C4-2B (cell line): Measurements from ENCODE around the gene CTSH.

Experiments
- ZFX ChIP-seq: fragments of 450-650 bp; IDR thresholded peaks from 2 replicates; pipeline ENCODE4 v1.6.1; 2017
- TF ChIP-seq, protein P1 (sequence below): fragments of 450-650 bp; conservative IDR thresholded peaks from 2 replicates; pipeline ENCODE4 v1.5.1; 2017; ENCODE audit warnings: mild to moderate bottlenecking

DNA sequence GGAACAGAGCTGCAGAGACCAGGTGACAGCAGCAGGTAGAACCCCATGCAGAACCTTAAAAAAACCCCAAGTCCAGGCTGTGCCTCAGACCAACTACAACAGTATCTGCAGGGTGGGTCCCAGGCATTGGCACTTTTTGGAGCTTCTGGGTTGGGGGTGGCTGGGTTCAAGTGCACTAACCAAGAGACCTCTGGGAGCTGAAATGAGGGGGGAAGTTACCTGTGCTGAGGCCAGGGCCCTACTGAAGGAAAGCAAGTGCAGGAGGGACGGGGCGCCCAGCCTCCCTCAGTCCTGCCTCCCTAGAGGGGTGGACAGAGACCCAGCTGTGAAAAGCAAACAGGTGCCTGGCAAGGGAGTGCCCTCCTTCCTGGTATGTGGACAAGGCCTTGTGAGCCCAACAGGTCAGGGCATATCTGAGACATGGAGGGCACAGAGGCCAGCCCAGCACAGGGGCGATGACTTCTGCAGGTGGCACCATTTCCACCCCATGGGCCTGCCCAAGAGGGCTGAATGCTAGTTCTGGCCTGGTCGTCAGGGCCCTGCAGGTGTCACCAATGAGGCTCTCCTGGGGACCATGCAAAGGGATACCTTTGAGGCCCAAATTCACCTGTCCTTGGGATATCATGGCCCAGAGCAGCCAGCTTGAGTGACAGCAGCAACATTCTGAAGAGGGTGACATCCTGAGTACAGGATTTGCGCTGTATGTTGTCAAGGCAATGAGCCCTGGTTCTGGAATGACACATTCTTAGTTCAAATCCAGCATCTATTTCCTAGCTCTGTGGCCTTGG is 18.7 kb downstream of the CTSH start:
- TF ChIP-seq, protein P1, sequence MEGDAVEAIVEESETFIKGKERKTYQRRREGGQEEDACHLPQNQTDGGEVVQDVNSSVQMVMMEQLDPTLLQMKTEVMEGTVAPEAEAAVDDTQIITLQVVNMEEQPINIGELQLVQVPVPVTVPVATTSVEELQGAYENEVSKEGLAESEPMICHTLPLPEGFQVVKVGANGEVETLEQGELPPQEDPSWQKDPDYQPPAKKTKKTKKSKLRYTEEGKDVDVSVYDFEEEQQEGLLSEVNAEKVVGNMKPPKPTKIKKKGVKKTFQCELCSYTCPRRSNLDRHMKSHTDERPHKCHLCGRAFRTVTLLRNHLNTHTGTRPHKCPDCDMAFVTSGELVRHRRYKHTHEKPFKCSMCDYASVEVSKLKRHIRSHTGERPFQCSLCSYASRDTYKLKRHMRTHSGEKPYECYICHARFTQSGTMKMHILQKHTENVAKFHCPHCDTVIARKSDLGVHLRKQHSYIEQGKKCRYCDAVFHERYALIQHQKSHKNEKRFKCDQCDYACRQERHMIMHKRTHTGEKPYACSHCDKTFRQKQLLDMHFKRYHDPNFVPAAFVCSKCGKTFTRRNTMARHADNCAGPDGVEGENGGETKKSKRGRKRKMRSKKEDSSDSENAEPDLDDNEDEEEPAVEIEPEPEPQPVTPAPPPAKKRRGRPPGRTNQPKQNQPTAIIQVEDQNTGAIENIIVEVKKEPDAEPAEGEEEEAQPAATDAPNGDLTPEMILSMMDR = no peak
- TF ChIP-seq ZFX = no peak
